Thyroid gland (tissue), 4 donors: ENCODE results near the gene PLEKHA8.

Experiments used
- CTCF ChIP-seq, 6 experiments: fragments of 200-600 bp in 3 of 6; fragments of 450-650 bp in 3 of 6; sonication (generic) in 3 of 6; IDR thresholded peaks; one replicate each; pipeline ENCODE4 v1.5.1; 2016 to 2019; ENCODE audit warnings: antibody characterized with exemption in 6 of 6, mild to moderate bottlenecking in 2 of 6, inconsistent platforms in 1 of 6, moderate library complexity in 1 of 6
- POLR2A ChIP-seq, 2 donors: fragments of 450-650 bp; IDR thresholded peaks; one replicate each; pipeline ENCODE4 v1.6.1; 2017; ENCODE audit warnings: antibody characterized with exemption in 2 of 2, mild to moderate bottlenecking in 2 of 2, moderate library complexity in 1 of 2

DNA sequence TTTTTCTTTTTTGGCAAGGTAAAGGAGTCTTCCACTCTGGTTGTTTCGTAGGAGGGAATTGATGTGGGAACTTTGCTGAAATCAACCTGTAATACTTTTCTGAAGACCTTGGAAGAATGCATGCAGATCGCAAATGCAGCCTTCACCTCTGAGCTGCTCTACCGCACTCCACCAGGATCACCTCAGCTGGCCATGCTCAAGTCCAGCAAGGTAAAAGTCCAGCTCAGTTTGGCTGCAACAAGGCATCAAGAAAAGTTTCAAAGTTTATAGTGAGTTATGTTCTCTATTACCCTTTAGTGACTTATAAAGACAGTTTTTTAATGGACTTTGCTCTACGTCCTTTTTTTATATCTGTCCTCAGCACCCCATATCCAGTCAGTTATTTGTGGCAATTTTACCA is 21.0 kb downstream of the PLEKHA8 start:
- no peak for TF ChIP-seq POLR2A (IDR thresholded peaks at IDR 0.05)
- TF ChIP-seq CTCF (IDR thresholded peaks at IDR 0.05), result no peak
